ENCODE results near the gene ADAMTS12.

The ADAMTS12 gene

DNA sequence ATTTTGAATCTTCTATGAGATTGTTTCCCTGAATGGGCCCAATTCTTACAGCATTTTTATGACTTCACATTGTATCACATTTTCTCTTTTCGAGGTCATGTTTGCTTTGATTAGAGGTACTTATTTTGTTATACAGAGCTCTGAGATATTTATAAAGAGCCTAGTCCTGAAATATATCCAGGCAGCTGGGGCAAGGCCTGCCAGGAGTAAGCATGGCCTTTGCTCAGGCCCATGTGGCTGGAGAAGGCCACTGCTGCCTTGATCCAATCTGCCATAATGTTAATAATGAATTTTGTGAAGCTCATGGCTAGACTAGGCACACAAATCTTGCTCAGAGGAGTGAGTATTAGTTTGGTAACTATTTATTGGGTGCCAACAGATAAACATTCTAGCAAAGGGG, 355.0 kb downstream of the ADAMTS12 start:
- DNase-seq (ENCODE audit: low read depth), result no peak
- TF ChIP-seq, protein P1, sequence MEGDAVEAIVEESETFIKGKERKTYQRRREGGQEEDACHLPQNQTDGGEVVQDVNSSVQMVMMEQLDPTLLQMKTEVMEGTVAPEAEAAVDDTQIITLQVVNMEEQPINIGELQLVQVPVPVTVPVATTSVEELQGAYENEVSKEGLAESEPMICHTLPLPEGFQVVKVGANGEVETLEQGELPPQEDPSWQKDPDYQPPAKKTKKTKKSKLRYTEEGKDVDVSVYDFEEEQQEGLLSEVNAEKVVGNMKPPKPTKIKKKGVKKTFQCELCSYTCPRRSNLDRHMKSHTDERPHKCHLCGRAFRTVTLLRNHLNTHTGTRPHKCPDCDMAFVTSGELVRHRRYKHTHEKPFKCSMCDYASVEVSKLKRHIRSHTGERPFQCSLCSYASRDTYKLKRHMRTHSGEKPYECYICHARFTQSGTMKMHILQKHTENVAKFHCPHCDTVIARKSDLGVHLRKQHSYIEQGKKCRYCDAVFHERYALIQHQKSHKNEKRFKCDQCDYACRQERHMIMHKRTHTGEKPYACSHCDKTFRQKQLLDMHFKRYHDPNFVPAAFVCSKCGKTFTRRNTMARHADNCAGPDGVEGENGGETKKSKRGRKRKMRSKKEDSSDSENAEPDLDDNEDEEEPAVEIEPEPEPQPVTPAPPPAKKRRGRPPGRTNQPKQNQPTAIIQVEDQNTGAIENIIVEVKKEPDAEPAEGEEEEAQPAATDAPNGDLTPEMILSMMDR (IDR thresholded peaks at IDR 0.05; ENCODE audit: low read depth, low read length, missing control alignments), result no peak
- H3K4me3 ChIP-seq (ENCODE audit: low read depth, low read length), result no peak overlapping the region

DNA sequence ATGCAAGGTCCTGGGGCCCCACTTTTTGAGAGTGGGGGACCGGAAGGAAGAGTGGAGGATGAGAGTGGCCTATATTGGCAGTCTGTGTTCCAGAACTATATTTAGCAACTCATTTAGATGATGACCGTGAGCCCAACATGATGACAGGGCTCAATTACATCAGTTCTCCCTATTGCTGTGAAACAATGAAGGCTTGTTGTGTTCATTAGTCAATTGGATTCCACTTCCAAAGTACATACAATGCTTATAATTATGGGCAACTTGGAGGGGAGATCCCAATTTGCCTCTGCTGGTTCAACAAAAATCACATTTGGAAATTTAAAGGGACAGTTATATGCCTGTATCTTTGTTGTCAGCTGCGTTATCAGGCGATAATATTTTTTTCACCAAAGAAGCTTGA, 360.0 kb downstream of the ADAMTS12 start:
- DNase-seq (ENCODE audit: low read depth), result no peak
- TF ChIP-seq, protein P1 (IDR thresholded peaks at IDR 0.05; ENCODE audit: low read depth, low read length, missing control alignments), result no peak
- H3K4me3 ChIP-seq (ENCODE audit: low read depth, low read length), result no peak overlapping the region

DNA sequence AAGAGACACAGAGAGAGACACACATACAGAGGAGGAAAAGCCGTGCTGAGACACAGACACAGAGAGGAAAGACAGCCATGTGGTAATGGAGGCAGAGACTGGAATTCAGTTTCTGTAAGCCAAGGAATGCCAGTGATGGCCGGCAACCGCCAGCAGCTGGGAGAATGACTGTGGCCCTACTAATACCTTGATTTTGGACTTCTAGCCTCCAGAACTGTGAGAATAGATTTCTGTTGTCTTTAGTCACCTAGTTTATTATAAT, 360.8 kb downstream of the ADAMTS12 start:
- no peak for DNase-seq (ENCODE audit: low read depth)
- TF ChIP-seq, protein P1 (IDR thresholded peaks at IDR 0.05; ENCODE audit: low read depth, low read length, missing control alignments), result no peak
- H3K4me3 ChIP-seq (ENCODE audit: low read depth, low read length), result no peak overlapping the region

DNA sequence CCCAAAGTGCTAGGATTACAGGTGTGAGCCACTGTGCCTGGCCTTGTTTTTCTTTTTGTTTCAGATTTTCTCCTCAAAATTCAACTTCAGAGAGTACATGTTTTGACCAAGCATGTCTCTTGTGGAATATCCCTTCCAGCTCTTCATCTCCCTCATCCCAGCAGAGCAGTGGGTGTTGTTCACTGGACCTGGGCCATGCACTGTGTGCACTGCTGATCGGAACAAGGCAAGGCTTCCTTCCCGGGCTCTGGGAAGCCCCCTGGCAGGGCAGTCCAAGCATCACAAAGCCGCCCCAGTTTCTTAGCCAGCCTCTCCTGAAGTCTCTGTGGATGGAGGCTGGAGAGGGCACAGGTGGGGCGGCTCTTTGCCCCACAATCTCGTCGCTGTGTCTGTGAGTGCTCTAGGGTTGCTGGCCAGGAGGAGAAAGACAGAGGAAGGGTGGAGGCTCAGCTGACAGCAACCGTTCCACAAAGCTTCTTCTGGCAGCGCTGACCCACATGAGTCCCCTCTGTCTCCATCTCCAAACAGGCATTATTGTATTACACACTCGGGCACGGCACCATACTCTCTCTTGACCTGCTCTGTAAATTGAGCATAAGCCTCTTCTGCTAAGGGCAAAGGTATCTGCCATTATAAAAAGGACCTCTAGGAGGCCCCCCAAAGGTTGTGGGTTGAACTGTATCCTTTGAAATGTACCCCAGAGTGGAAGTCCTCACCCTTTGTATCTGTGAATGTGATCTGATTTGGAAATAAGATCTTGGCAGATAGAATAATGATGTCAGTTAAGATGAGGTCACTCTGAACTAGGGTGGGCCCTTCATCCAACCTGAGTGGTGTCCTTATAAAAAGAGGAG, 361.4 kb downstream of the ADAMTS12 start:
- no peak for DNase-seq (ENCODE audit: low read depth)
- no peak overlapping the region for H3K4me3 ChIP-seq (ENCODE audit: low read depth, low read length)
- TF ChIP-seq, protein P1 (IDR thresholded peaks at IDR 0.05; ENCODE audit: low read depth, low read length, missing control alignments), result peak; percentile 28

DNA sequence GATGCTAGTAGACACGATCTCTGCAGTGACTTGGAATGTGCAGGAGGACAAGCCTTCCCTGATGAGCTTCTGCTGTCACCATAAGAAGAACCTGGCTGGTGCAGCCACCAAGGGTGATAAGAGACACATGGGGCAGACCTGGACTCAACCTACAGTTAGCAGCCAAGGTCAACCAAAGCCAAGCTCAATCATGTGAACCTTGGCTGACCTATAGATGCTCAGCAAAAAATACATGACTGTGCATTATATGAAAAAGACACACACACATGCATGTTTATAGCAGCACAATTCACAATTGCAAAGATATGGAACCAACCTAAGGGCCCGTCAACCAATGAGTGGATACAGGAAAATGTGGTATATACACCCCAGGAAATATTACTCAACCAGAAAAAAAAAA, 364.1 kb downstream of the ADAMTS12 start:
- TF ChIP-seq, protein P1 (IDR thresholded peaks at IDR 0.05; ENCODE audit: low read depth, low read length, missing control alignments), result no peak
- DNase-seq (ENCODE audit: low read depth), result no peak
- no peak overlapping the region for H3K4me3 ChIP-seq (ENCODE audit: low read depth, low read length)

DNA sequence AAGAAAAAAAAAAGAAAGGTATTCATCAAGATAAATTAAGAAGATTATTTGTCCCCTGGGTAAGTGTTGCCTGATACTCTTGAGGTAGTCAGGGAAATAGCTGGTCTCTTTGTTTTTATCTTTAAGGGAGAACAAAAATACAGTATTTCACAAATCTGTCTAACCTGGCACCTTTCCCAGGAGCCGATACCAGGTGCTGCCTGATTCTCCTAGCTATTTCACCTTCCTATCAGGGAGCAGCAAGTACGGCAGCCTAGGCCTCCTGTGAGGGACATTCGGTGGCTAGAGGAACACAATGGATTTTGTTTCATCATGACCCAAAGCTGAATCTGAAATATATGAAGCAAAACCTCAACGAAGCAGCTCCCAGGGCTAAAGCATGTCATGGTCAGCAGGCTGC, 365.0 kb downstream of the ADAMTS12 start:
- H3K4me3 ChIP-seq (ENCODE audit: low read depth, low read length), result no peak overlapping the region
- DNase-seq (ENCODE audit: low read depth), result no peak
- TF ChIP-seq, protein P1 (IDR thresholded peaks at IDR 0.05; ENCODE audit: low read depth, low read length, missing control alignments), result no peak

DNA sequence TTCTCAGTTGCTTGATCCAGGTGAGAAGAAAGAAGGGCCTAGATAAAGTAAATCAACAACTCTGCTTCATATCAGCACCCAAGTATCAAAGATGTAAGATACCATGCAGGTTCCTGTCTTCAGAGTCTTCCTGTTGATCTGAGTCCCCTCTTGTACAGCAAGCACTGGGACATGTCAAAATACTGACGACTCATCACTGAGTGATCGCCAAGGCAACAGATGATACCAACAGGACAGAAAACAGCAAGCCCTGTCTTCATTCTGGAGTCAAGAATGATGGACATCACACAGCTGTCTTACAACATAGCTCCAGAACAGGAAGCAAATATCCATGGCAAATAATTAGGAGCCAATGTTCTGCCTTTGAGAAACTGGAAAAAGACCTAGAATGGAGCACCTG, 367.3 kb downstream of the ADAMTS12 start:
- no peak overlapping the region for H3K4me3 ChIP-seq (ENCODE audit: low read depth, low read length)
- TF ChIP-seq, protein P1 (IDR thresholded peaks at IDR 0.05; ENCODE audit: low read depth, low read length, missing control alignments), result no peak
- no peak for DNase-seq (ENCODE audit: low read depth)
